Astrocyte (in vitro differentiated cells and primary cell): ENCODE measurements around the gene KRT82.

Source experiments
- CTCF ChIP-seq: IDR thresholded peaks from 2 replicates; pipeline ENCODE4 v1.5.1; 2011; ENCODE audit warnings: low read depth, mild to moderate bottlenecking, inconsistent platforms, low read length, moderate library complexity; ENCODE audit not compliant: insufficient read depth
- EZH2 ChIP-seq: IDR thresholded peaks from 2 replicates; pipeline ENCODE4 v1.6.1; 2012; ENCODE audit warnings: mild to moderate bottlenecking, low read length, inconsistent platforms; ENCODE audit not compliant: insufficient read depth

- TF ChIP-seq CTCF = no peak
- TF ChIP-seq EZH2 = no peak
Measured at GRCh38 chr12:52436000-52436827, 30.1 kb upstream of the KRT82 start.
